H1 (cell line): ENCODE measurements around the gene SLC25A24. TPM values are rescaled to one million over a fixed set of nuclear protein-coding genes. Genes with fewer than 3 reads are reported as not detected.

Experiments
- CTCF ChIA-PET: fragments of 300-600 bp; sonication (Branson Sonifier 250); formaldehyde crosslinking; loops from one replicate; lab custom pipeline; 2021; ENCODE audit not compliant: partially characterized antibody; lab: Charles Lee
- POLR2A ChIA-PET: fragments of 300-600 bp; sonication (Branson Sonifier 250); formaldehyde crosslinking; loops from one replicate; lab custom pipeline; 2021; ENCODE audit warnings: inconsistent platforms; ENCODE audit not compliant: partially characterized antibody; lab: Charles Lee
- DNase-seq, 2 experiments: peaks; one replicate each; pipeline versions ENCODE4 v3.0.0 to v3.0.0-alpha.2; 2010 to 2022; ENCODE audit warnings: low spot score in 2 of 2, low read depth in 1 of 2, mixed read lengths in 1 of 2
- FAIRE-seq: peaks from 2 replicates; lab custom pipeline; 2011; peaks lifted over from hg19 to GRCh38; lab: Jason Lieb, UNC
- H2AFZ ChIP-seq: 2 replicates; pipeline ENCODE4 v1.8.1; 2012; ENCODE audit warnings: low read length, inconsistent platforms
- H2AK5ac ChIP-seq: 2 replicates; pipeline ENCODE4 v1.6.1; 2013; ENCODE audit warnings: low read depth, low read length
- H2BK120ac ChIP-seq: replicated peaks from 2 replicates; pipeline ENCODE3; 2013; ENCODE audit warnings: low read depth, low read length, inconsistent platforms
- H2BK12ac ChIP-seq: 2 replicates; pipeline ENCODE4 v1.6.1; 2013; ENCODE audit warnings: low read depth, low read length
- H2BK15ac ChIP-seq: 2 replicates; pipeline ENCODE4 v1.6.1; 2013; ENCODE audit warnings: low read length
- H2BK20ac ChIP-seq: 2 replicates; pipeline ENCODE4 v1.6.1; 2013; ENCODE audit warnings: low read length
- H2BK5ac ChIP-seq: 2 replicates; pipeline ENCODE4 v1.6.1; 2013; ENCODE audit warnings: low read depth, low read length
- H3K14ac ChIP-seq: 2 replicates; pipeline ENCODE4 v1.6.1; 2013; ENCODE audit warnings: inconsistent platforms; ENCODE audit not compliant: insufficient read length
- H3K18ac ChIP-seq: 2 replicates; pipeline ENCODE4 v1.6.1; 2013; ENCODE audit warnings: low read length; ENCODE audit errors: extremely low read depth
- H3K23ac ChIP-seq: 2 replicates; pipeline ENCODE4 v1.6.1; 2013; ENCODE audit warnings: inconsistent platforms; ENCODE audit not compliant: insufficient read length
- H3K23me2 ChIP-seq: 2 replicates; pipeline ENCODE4 v1.6.1; 2013; ENCODE audit warnings: low read depth, low read length
- H3K27ac ChIP-seq: 2 replicates; pipeline ENCODE4 v1.6.1; 2011; ENCODE audit warnings: low read depth, low read length, inconsistent platforms
- H3K27me3 ChIP-seq, 4 experiments: replicated peaks in 1 of 4; 1 replicate in 1 of 4; 2 replicates in 3 of 4; pipeline versions ENCODE4 v1.6.1 to v1.8.1; 2011 to 2013; ENCODE audit warnings: low read length in 3 of 4, mild to moderate bottlenecking in 3 of 4, inconsistent platforms in 2 of 4, mixed read lengths in 2 of 4, moderate library complexity in 1 of 4; ENCODE audit not compliant: control insufficient read depth in 3 of 4, insufficient read depth in 3 of 4; ENCODE audit errors: extremely low read depth in 1 of 4
- H3K36me3 ChIP-seq, 4 experiments: 2 replicates each; pipeline versions ENCODE4 v1.6.1 to v1.8.1; 2011 to 2013; ENCODE audit warnings: mild to moderate bottlenecking in 4 of 4, low read length in 3 of 4, moderate library complexity in 2 of 4, control low read depth in 1 of 4, inconsistent platforms in 1 of 4; ENCODE audit not compliant: insufficient read depth in 4 of 4, control insufficient read depth in 2 of 4
- H3K4ac ChIP-seq: replicated peaks from 2 replicates; pipeline ENCODE3; 2013; ENCODE audit warnings: low read length, low read depth, mixed read lengths, inconsistent platforms; ENCODE audit not compliant: insufficient read length
- H3K4me1 ChIP-seq, 4 experiments: replicated peaks in 1 of 4; 1 replicate in 1 of 4; 2 replicates in 3 of 4; pipeline versions ENCODE4 v1.6.1 to v1.8.1; 2011 to 2013; ENCODE audit warnings: low read length in 3 of 4, inconsistent platforms in 2 of 4, mixed read lengths in 1 of 4; ENCODE audit not compliant: insufficient read depth in 4 of 4, control insufficient read depth in 3 of 4
- H3K4me2 ChIP-seq, 2 experiments: 2 replicates each; pipeline versions ENCODE4 v1.6.1 to v1.8.1; 2011 to 2013; ENCODE audit warnings: low read depth in 2 of 2, low read length in 2 of 2, control low read depth in 1 of 2, inconsistent platforms in 1 of 2, mild to moderate bottlenecking in 1 of 2; ENCODE audit not compliant: insufficient read depth in 1 of 2
- H3K4me3 ChIP-seq, 4 experiments: fragments of 200-600, 300-600 bp in 1 of 4; sonication (generic), shearing (Covaris generic), sonication (Bioruptor Twin) in 1 of 4; 2 replicates each; pipeline versions ENCODE4 v1.5.1 to v1.8.1; 2011 to 2016; ENCODE audit warnings: low read length in 4 of 4, low read depth in 3 of 4, control low read depth in 2 of 4, inconsistent platforms in 2 of 4, mild to moderate bottlenecking in 2 of 4, mixed read lengths in 1 of 4, moderate library complexity in 1 of 4; ENCODE audit not compliant: insufficient read depth in 2 of 4; ENCODE audit errors: extremely low read depth in 1 of 4
- H3K56ac ChIP-seq: replicated peaks from 2 replicates; pipeline ENCODE3; 2013; ENCODE audit warnings: low read depth, mild to moderate bottlenecking, mixed read lengths, low read length, inconsistent platforms; ENCODE audit not compliant: insufficient read length
- H3K79me1 ChIP-seq: 2 replicates; pipeline ENCODE4 v1.6.1; 2013; ENCODE audit warnings: low read depth, low read length, control low read depth
- H3K79me2 ChIP-seq, 2 experiments: 2 replicates each; pipeline versions ENCODE4 v1.6.1 to v1.8.1; 2012 to 2013; ENCODE audit warnings: low read length in 2 of 2, mild to moderate bottlenecking in 2 of 2, inconsistent platforms in 1 of 2; ENCODE audit not compliant: insufficient read depth in 2 of 2, control insufficient read depth in 1 of 2
- H3K9ac ChIP-seq, 4 experiments: replicated peaks in 1 of 4; 1 replicate in 1 of 4; 2 replicates in 3 of 4; pipeline versions ENCODE4 v1.6.1 to v1.8.1; 2011 to 2013; ENCODE audit warnings: low read depth in 3 of 4, low read length in 3 of 4, control low read depth in 2 of 4, mild to moderate bottlenecking in 2 of 4, moderate library complexity in 2 of 4, inconsistent platforms in 1 of 4; ENCODE audit errors: extremely low read depth in 1 of 4
- H3K9me3 ChIP-seq, 2 experiments: 2 replicates each; pipeline versions ENCODE4 v1.6.1 to v1.8.1; 2012 to 2013; ENCODE audit warnings: mild to moderate bottlenecking in 2 of 2, moderate library complexity in 2 of 2, control low read depth in 1 of 2, inconsistent platforms in 1 of 2, low read depth in 1 of 2, low read length in 1 of 2, mixed read lengths in 1 of 2; ENCODE audit not compliant: insufficient read depth in 2 of 2
- H4K20me1 ChIP-seq, 2 experiments: replicated peaks in 1 of 2; 2 replicates each; pipeline versions ENCODE3 to v1.8.1; 2011 to 2013; ENCODE audit warnings: inconsistent platforms in 2 of 2, low read length in 2 of 2, mild to moderate bottlenecking in 1 of 2; ENCODE audit not compliant: insufficient read depth in 2 of 2, control insufficient read depth in 1 of 2
- H4K5ac ChIP-seq: 2 replicates; pipeline ENCODE4 v1.6.1; 2013; ENCODE audit warnings: low read length, low read depth, mixed read lengths, inconsistent platforms; ENCODE audit not compliant: insufficient read length
- H4K8ac ChIP-seq: 2 replicates; pipeline ENCODE4 v1.8.0; 2013; ENCODE audit warnings: mild to moderate bottlenecking, moderate library complexity, low read length, inconsistent platforms; ENCODE audit not compliant: insufficient read depth; ENCODE audit errors: extremely low read depth
- H4K91ac ChIP-seq: replicated peaks from 2 replicates; pipeline ENCODE3; 2013; ENCODE audit warnings: low read length, mixed read lengths, inconsistent platforms; ENCODE audit not compliant: insufficient read length
- CBX5 ChIP-seq: fragments of 300-800, 300-1000 bp; sonication (generic); IDR thresholded peaks from 2 replicates; pipeline ENCODE4 v1.7.1; 2016; ENCODE audit warnings: antibody characterized with exemption, low read length, low read depth
- CBX8 ChIP-seq: fragments of 300-800, 300-1000 bp; sonication (generic); IDR thresholded peaks from 2 replicates; pipeline ENCODE4 v1.7.1; 2016; ENCODE audit warnings: low read depth, low read length, borderline replicate concordance
- KDM1A ChIP-seq: fragments of 200-600, 300-600 bp; sonication (generic); IDR thresholded peaks from 2 replicates; pipeline ENCODE4 v1.7.1; 2016; ENCODE audit warnings: mild to moderate bottlenecking, low read length, borderline replicate concordance
- SIRT6 ChIP-seq: IDR thresholded peaks from one replicate; pipeline ENCODE4 v1.7.1; 2012; ENCODE audit warnings: low read length, inconsistent platforms
- SP2 ChIP-seq: IDR thresholded peaks from 2 replicates; pipeline ENCODE4 v1.6.1; 2012; ENCODE audit warnings: mild to moderate bottlenecking, low read length, inconsistent platforms
- YY1 ChIP-seq: IDR thresholded peaks from 2 replicates; pipeline ENCODE4 v1.6.1; 2011; ENCODE audit warnings: low read depth, mild to moderate bottlenecking, low read length
- WGBS, 2 experiments: shearing (Covaris generic) in 1 of 2; methylation state at CpG; one replicate each; pipeline versions ENCODE4 v1.1.6 to v1.1.7; 2013 to 2015; ENCODE audit warnings: low lambda C conversion rate in 2 of 2, mixed read lengths in 2 of 2, inconsistent platforms in 1 of 2, low coverage in 1 of 2, missing lambda C conversion rate in 1 of 2; ENCODE audit not compliant: insufficient replicate concordance in 2 of 2, insufficient coverage in 1 of 2, insufficient read length in 1 of 2; ENCODE audit errors: extremely low coverage in 1 of 2, missing lambda C conversion rate in 1 of 2; 5-methylcytosine and 5-hydroxymethylcytosine counted together
- polyA plus RNA-seq, 7 experiments: library from polyadenylated mRNA; depleted of rRNA in 3 of 7; stranded (reverse) in 5 of 7; unstranded in 2 of 7; fragments of >200 nt in 5 of 7; fragments of 200-250 nt in 2 of 7; gene quantifications; 1 replicate in 5 of 7; 2 replicates in 1 of 7; 4 replicates in 1 of 7; pipeline versions ENCODE4 v1.2.1 to v1.2.3, GENCODE V29; 2011 to 2013; ENCODE audit warnings: missing spikeins in 2 of 7, mixed read lengths in 2 of 7
- total RNA-seq: library from RNA; stranded (reverse); fragmentation: NEBNext Ultra II Directional; extraction: Animal tissue kit (Norgen Biotek cat#: 25700); gene quantifications from 2 replicates; pipeline ENCODE4 v1.2.1, GENCODE V29; 2021
- TF ChIP-seq, protein P1 (sequence below): IDR thresholded peaks from 2 replicates; pipeline ENCODE4 v1.6.1; 2012; ENCODE audit warnings: low read length, inconsistent platforms
- TF ChIP-seq, protein P2 (sequence below): IDR thresholded peaks from 2 replicates; pipeline ENCODE4 v1.6.1; 2012; ENCODE audit warnings: inconsistent platforms
- TF ChIP-seq, protein P3 (sequence below), 3 experiments: IDR thresholded peaks; 1 replicate in 2 of 3; 2 replicates in 1 of 3; pipeline versions ENCODE4 v1.5.1 to v1.6.1; 2011; ENCODE audit warnings: low read length in 3 of 3, mild to moderate bottlenecking in 3 of 3, inconsistent platforms in 2 of 3, low read depth in 1 of 3, moderate library complexity in 1 of 3; ENCODE audit not compliant: insufficient read depth in 1 of 3; ENCODE audit errors: control extremely low read depth in 1 of 3

SLC25A24 gene
- total and polyA plus RNA-seq, 2 of the 8 experiments (the other 6 are each of a cell fraction or from before 2014, with no cell fraction given), result 13.6 to 40.6 TPM

DNA sequence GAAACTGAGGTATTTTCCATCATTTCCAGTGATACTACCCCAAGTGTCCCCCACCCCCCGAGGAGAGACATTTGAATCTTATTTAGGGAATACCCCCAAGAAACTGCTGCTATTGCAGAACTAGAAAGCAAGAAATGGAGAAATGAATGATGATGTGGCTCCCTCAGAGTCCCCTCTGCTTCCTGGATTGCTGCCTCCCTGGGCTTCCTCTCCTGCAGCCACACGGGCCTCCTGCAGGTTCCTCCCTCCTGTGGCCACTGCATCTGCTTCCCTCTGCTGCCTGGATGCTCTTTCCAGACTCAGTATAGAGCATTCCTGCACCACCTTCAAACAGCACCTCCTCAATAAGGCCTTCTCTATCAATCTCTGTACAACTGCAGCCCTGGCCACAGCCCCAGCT lies 69.3 kb downstream of the SLC25A24 start:
- H3K4me1 ChIP-seq, result no peaks in the 10 kb centered on the region
- no peaks in the 10 kb centered on the region for H3K79me2 ChIP-seq
- peaks cover 0 to 29% (median 9%) of the 10 kb centered on the region in 4 experiments; a peak in 4 of 8 replicates for H3K36me3 ChIP-seq
- no peak overlapping the region for H2BK15ac ChIP-seq
- no peaks in the 10 kb centered on the region for H3K27me3 ChIP-seq
- no peak overlapping the region for H3K9ac ChIP-seq
- WGBS, 2 experiments, result 73% methylated on average over 2 of the region's 2 CpGs; no CpG with 5 or more reads in 1 of the 2 experiments
- no peak overlapping the region for H2AK5ac ChIP-seq
- peaks cover 0 to 1% of the 10 kb centered on the region in 2 experiments for H4K20me1 ChIP-seq
- no peak overlapping the region for H2BK12ac ChIP-seq
- no peak overlapping the region for H3K23ac ChIP-seq
- no peak overlapping the region for H2BK20ac ChIP-seq
- no peak overlapping the region for H4K91ac ChIP-seq
- DNase-seq (no peak), FAIRE-seq (no peak)
- H3K9me3 ChIP-seq, result peaks cover 11 to 14% of the 10 kb centered on the region in 2 experiments
- no peak overlapping the region for H3K14ac ChIP-seq
- no peak overlapping the region for H4K8ac ChIP-seq
- CTCF ChIA-PET, result interaction anchor here (14.1 kb wide), 1 partner anchor 348 kb away, joined by 433 read pairs; no protein-coding TSS in a partner anchor
- no peak overlapping the region for H3K4me2 ChIP-seq
- no peaks in the 10 kb centered on the region for H3K23me2 ChIP-seq
- POLR2A ChIA-PET, result no interaction called here
- H2BK5ac ChIP-seq, result no peak overlapping the region
- no peak overlapping the region for H3K4me3 ChIP-seq
- H2BK120ac ChIP-seq, result no peak overlapping the region
- no peak overlapping the region for H4K5ac ChIP-seq
- no peak overlapping the region for H3K4ac ChIP-seq
- H3K27ac ChIP-seq, result no peak overlapping the region
- no peak overlapping the region for H2AFZ ChIP-seq
- no peaks in the 10 kb centered on the region for H3K79me1 ChIP-seq
- no peak overlapping the region for H3K18ac ChIP-seq
- H3K56ac ChIP-seq, result no peak overlapping the region
- no peak for TF ChIP-seq CBX5
- no peak for TF ChIP-seq KDM1A
- TF ChIP-seq, protein P1, sequence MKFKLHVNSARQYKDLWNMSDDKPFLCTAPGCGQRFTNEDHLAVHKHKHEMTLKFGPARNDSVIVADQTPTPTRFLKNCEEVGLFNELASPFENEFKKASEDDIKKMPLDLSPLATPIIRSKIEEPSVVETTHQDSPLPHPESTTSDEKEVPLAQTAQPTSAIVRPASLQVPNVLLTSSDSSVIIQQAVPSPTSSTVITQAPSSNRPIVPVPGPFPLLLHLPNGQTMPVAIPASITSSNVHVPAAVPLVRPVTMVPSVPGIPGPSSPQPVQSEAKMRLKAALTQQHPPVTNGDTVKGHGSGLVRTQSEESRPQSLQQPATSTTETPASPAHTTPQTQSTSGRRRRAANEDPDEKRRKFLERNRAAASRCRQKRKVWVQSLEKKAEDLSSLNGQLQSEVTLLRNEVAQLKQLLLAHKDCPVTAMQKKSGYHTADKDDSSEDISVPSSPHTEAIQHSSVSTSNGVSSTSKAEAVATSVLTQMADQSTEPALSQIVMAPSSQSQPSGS, result no peak
- TF ChIP-seq, protein P2, sequence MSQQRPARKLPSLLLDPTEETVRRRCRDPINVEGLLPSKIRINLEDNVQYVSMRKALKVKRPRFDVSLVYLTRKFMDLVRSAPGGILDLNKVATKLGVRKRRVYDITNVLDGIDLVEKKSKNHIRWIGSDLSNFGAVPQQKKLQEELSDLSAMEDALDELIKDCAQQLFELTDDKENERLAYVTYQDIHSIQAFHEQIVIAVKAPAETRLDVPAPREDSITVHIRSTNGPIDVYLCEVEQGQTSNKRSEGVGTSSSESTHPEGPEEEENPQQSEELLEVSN, result no peak
- TF ChIP-seq SP2, result no peak
- no peak for TF ChIP-seq YY1
- TF ChIP-seq, protein P3, sequence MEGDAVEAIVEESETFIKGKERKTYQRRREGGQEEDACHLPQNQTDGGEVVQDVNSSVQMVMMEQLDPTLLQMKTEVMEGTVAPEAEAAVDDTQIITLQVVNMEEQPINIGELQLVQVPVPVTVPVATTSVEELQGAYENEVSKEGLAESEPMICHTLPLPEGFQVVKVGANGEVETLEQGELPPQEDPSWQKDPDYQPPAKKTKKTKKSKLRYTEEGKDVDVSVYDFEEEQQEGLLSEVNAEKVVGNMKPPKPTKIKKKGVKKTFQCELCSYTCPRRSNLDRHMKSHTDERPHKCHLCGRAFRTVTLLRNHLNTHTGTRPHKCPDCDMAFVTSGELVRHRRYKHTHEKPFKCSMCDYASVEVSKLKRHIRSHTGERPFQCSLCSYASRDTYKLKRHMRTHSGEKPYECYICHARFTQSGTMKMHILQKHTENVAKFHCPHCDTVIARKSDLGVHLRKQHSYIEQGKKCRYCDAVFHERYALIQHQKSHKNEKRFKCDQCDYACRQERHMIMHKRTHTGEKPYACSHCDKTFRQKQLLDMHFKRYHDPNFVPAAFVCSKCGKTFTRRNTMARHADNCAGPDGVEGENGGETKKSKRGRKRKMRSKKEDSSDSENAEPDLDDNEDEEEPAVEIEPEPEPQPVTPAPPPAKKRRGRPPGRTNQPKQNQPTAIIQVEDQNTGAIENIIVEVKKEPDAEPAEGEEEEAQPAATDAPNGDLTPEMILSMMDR (IDR thresholded peaks at IDR 0.05; ENCODE audit: control extremely low read depth in 1 of 3, insufficient read depth in 1 of 3, low read depth in 1 of 3, low read length in 3 of 3), result no peak
- TF ChIP-seq SIRT6, result no peak
- no peak for TF ChIP-seq CBX8
